HG03520 (cell line): Measurements from ENCODE around the gene KLB.

ENCODE experiments used
- ATAC-seq: cut with Tn5 transposase; IDR thresholded peaks from one replicate; pipeline ENCODE4 v1.9.1; 2021; ENCODE audit warnings: mild to moderate bottlenecking, moderate library complexity; ENCODE audit not compliant: unreplicated experiment

The KLB gene

DNA sequence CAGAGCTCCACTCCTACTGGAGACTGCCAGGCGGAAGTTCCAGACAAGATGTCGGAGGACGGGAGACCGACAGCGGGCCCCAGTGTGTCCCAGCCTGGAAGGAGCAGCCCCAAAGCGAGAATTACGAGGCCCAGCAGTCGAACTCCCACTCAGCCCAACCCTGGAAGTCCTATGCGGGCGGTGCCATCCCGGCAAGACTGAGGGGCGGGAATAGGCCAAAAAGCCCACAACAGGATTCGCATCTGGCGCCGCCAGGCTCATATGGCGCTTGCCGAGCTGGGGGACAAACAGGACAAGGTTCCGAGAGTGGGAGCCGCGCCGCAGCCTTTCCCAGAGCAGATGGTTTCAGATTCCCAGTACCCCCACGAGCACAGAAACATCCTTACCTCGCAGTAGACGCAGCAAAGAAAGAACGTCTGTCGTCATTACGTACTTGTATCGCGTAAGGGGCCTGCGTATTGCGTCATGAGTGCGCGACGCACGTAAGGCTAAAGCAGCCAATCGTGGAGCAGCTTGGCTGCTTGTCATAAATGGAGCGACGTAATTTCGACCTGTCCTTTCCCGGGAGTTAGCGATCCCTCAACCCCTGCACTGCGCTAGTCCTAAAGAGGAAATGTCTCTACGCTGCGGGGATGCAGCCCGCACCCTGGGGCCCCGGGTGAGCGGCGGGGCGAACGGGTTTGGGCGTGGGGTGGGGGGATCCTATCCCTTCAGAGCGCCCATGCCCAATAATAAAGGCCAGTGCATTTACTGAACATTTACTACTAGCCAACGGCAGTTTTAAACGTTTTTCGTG, 52.0 kb downstream of the KLB start, which contains the start of the genes LIAS and RPL9:
Gene LIAS, plus strand, starts transcription at position 552 of the 796 bp plus-strand sequence. Its CDS starts 62 bp downstream, at position 614.
Gene RPL9, minus strand, starts transcription at position 418 of the 796 bp plus-strand sequence. CDS start 483 bp downstream, outside the sequence.
- ATAC-seq = peak; percentile 86

DNA sequence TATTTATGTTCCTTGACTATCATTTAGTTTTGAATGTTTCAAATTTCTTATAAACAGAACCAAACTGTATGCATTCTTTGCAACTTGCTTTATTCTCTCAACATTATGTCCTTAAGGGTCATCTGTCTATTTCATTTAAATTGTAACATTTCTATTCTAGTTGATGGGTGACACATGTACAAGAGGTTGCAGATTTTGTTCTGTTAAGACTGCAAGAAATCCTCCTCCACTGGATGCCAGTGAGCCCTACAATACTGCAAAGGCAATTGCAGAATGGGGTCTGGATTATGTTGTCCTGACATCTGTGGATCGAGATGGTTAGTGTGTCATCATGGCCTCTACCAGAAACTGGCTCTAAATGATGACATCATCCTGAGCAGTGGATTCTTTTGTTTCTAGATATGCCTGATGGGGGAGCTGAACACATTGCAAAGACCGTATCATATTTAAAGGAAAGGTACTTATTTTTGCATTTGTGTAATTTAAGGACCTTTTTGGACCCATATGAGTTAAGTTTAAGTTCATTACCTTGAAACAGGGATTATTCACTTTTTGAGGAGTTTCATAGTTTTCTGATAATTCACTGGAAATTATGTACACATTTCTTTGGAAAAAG, 58.3 kb downstream of the KLB start:
- ATAC-seq = no peak

GRCh38 chr4:39466747-39467146, 60.0 kb downstream of the KLB start:
- ATAC-seq = no peak

DNA sequence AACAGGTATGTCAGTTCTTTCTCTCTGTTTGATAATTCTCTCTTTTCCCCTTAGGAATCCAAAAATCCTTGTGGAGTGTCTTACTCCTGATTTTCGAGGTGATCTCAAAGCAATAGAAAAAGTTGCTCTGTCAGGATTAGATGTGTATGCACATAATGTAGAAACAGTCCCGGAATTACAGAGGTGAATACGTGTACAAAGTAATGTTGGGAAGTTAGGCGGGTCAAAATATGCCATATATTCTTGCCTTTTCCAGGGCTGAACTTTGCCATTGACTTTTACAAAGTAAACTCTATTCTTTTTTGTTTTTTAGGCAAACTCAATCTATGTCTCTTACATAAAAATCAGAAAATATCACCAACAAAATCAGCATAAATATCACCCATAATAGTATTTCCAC, 60.7 kb downstream of the KLB start:
- no peak for ATAC-seq

- peak; percentile 67 for ATAC-seq
These were observed 62.8 kb downstream of the KLB start for GRCh38 chr4:39469429-39470077.

DNA sequence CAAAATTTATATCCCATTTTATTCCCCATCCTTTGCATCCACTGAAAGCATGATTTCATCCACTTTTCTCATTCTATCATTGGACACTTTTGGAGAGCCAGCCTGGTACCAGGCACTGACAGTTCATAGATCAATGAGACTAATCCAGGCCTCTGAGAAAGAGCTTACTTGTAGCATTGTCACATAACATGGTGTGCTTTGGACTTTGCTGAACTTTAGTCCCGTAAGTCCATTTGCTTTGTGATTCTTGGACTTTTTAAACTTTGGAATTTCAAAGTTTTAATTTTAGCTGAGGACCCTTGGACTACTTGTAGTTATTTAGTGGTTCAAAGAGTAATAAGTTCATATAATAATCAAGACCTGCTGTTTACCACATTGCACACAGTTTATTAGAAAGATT, 63.7 kb downstream of the KLB start:
- no peak for ATAC-seq

DNA sequence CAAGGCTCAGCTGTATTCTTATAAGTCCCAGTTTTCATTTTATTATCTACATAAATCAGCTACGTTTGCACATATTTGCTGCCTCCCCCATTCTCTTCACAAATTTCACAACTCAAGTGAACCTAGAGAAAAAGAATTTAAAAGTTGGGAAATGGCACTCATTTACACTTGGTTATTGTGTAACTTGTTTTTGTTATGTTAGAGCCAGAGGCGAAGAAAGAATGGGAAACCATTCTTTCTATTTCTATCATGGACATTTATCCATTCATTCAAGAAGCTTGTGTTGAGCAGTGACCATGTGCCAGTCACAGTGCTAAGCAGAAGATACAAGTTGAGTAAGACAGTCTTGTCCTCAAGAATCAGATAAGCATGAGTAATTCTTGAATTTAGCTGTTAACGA, 65.7 kb downstream of the KLB start:
- ATAC-seq = no peak

DNA sequence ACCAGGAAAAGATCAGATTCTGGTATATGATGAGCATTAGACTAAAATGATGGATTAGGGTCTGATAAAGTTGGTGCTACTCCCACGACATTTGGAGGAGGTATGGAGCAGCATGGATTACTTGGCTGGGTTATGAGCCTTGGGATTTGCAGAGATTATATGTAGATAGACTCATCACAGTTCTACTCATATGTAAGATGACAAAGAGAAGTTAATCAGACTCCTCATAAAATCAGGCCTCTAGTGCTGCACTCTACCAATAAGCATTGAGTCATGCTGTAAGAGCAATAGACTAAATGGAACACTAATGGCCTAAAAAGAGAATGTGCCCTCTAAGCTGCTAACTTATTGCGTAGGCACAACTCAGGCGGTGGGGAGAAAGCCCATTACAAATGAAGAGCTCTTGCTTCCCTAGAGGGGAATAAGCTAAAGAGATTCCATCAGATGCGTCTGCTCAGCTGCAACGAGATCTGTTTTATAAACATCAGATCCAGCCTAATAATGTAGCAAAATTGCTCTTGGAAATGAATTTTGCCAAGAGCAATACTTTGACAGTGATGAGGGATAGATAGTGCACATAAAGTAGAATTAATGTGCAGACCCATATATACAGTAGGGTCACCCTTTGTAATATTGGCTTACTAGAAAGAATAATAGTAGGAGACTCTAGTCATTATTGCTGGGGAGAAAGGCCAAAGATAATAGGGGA, 69.6 kb downstream of the KLB start:
- no peak for ATAC-seq

DNA sequence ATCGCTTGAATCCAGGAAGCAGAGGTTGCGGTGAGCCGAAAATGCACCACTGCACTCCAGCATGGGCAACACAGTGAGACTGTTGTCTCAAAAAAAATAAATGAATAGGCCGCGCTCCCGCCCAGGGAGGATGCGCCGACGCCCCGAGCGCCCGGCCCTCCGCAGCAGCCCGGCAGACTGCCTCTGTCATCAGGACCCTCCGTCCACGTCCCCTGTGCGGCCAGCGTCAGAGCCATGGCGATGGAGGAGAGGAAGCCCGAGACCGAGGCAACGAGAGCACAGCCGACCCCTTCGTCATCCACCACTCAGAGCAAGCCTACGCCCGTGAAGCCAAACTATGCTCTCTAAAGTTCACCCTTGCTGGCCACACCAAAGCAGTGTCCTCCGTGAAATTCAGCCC, 73.5 kb downstream of the KLB start:
- ATAC-seq = no peak

DNA sequence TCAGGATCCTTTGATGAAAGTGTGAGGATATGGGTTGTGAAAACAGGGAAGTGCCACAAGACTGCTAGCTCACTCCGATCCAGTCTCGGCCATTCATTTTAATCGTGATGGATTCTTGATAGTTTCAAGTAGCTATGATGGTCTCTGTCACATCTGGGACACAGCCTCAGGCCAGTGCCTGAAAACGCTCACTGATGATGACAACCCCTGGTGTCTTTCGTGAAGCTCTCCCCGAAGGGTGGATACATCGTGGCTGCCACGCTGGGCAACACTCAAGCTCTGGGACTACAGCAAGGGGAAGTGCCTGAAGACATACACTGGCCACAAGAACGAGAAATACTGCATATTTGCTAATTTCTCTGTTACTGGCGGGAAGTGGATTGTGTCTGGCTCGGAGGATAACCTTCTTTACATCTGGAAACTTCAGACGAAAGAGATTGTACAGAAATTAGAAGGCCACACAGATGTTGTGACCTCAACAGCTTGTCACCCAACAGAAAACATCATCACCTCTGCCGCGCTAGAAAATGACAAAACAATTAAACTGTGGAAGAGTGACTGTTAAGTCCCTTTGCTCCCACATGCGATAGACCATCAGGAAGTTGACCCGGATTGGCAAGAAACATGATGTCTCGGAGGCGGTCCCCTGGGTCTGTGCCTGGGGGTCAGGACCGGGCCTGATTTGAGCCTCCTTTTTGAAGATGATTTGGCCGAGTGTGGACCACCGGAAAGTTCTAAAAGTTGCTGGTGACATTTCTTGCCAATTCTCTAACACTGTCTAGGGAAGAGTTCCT, 74.4 kb downstream of the KLB start:
- ATAC-seq = no peak

DNA sequence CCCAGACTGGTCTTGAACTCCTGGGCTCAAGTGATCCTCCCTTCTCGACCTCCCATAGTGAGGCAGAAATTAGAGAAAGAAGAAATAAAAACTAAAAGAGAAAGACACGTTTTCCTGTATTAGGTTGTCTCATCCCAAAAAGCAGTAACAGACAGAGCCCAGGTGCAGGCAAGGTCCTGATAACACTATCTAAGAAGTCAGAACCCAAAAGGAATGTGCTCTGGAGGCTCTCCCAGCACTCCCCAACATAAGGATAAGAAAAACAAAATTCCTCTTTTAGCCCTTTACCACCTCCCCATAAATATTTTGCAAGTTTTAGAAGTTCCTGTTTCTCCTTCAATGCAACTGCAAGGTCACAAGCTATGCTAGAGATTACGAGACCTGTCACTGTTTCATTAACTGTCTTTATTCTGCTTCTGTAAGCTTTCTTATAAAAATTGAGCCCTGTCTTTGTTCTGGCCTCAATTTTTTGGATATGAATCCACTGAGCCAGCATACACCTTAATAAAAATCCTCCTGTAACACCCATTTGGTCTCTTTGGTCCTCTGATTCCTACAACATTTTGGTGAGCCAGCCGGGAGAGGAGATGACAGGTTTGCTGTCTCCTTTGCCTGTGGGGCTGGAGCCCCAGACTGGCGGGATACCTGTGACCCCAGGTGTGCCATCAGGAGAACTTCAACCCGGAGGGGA, 78.0 kb downstream of the KLB start:
- ATAC-seq = no peak

DNA sequence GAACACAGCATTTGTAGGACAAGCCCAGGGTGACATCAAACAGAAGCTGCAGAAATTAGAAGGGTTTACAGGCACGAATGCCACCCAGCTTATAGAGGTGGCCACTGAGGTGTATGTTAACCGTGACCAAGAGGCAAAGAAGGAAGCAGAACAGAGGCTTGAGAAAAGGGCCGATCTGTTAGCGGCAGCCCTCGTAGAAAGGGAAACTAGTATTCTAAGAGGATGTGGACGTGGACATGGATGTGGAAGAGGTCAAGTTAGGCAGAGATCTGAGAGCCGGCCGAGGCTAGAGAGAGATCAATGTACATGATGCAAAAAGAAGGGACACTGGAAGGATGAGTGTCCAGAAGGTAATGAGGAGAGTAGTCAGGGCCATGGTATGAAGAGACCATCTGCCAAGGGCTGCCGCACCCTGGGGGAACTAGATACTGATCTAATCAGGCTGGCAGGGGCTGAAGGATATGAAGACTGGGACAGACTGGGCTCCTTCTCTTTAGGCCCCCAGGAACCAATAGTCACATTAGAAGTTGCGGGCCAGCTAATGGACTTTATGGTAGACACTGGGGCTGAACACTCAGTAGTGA, 79.6 kb downstream of the KLB start:
- no peak for ATAC-seq

- no peak for ATAC-seq
These were observed 83.6 kb downstream of the KLB start for GRCh38 chr4:39490322-39490721.

- no peak for ATAC-seq
These were observed 87.6 kb downstream of the KLB start for GRCh38 chr4:39494354-39494753.

GRCh38 chr4:39495446-39496213, 88.9 kb downstream of the KLB start:
- no peak for ATAC-seq

GRCh38 chr4:39497909-39498726, 91.4 kb downstream of the KLB start:
- no peak for ATAC-seq

DNA sequence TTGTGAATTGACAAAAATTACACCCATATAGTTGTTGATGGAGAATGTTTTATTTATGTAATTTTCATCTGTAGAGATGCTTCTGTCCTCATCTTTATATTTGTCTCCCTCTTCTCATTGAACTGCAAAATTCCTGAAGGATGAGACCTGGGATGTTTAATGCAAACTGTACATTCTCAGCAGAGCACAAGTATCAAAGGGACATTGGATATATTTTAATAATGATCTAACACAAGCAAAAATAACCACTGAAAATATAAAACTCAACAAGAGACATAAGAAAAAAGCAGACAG, 91.9 kb downstream of the KLB start:
- no peak for ATAC-seq
